Measurements from ENCODE around the gene OSBP. TPM values are rescaled to one million over a fixed set of nuclear protein-coding genes. Genes with fewer than 3 reads are reported as not detected.
A peak's percentile ranks its signal among the peaks of the same experiment; 100 is the strongest.

The OSBP gene
- total and polyA plus RNA-seq, 2 donors (not counting 3 experiments of a cell fraction or from before 2014, with no cell fraction given) = 14.2 to 37.5 TPM

GRCh38 chr11:59556115-59556916 lies 59.3 kb downstream of the OSBP start:
- H3K9ac ChIP-seq (replicated peaks; ENCODE audit: extremely low read depth, insufficient read depth, low read length) = peak overlapping the region; percentile 81
- ChIA-PET CTCF (interaction anchor here (0.9 to 2.5 kb wide), 4 partner anchors 10 to 59 kb away, joined by 3 to 8 read pairs (median 4); partner anchors contain the start of gene OSBP), POLR2A (interaction anchor here (1.2 to 1.3 kb wide), 2 partner anchors 9 to 113 kb away, joined by 3 to 4 read pairs; partner anchors contain the start of gene PATL1)
- H3K27ac ChIP-seq (ENCODE audit: insufficient read depth, low read depth, low read length) = peak overlapping the region; percentile 60
- dilution Hi-C loops (cut with MboI; ENCODE audit: extremely low pct_ligation_motif_present, low sequenced_read_pairs) = no loop called here
- H3K79me2 ChIP-seq (ENCODE audit: control insufficient read depth, insufficient read depth, low read length) = no peaks in the 10 kb centered on the region
- H3K4me3 ChIP-seq (replicated peaks in 1 of 3; ENCODE audit: insufficient read depth in 1 of 3, low read depth in 1 of 3, low read length in 3 of 3) = peak overlapping the region; percentile 25 to 83 (median 79)
- intact Hi-C loops (cut with micrococcal nuclease) = loop anchor here (5.0 to 10.0 kb wide), 2 partner anchors 414 to 638 kb away; partner anchors contain the start of gene FAM111A
- FAIRE-seq (peak; percentile 81), DNase-seq (ENCODE audit: low read depth, low spot score) (peak; percentile 75)
- no peaks in the 10 kb centered on the region for H3K36me3 ChIP-seq (ENCODE audit: control insufficient read depth in 2 of 2, extremely low read depth in 1 of 2, insufficient read depth in 2 of 2, low read length in 2 of 2)
- TF ChIP-seq MYC (IDR thresholded peaks at IDR 0.05; ENCODE audit: low read depth, low read length) = no peak
- TF ChIP-seq MAX (IDR thresholded peaks at IDR 0.05; ENCODE audit: insufficient read depth, insufficient read length) = peak; percentile 86
- peak; percentile 6 for TF ChIP-seq POLR2A (IDR thresholded peaks at IDR 0.05; ENCODE audit: low read depth, low read length)
- TF ChIP-seq EZH2 (IDR thresholded peaks at IDR 0.05; ENCODE audit: borderline replicate concordance, low read depth, low read length, severe bottlenecking) = no peak
- TF ChIP-seq POLR2AphosphoS5 (IDR thresholded peaks at IDR 0.05; ENCODE audit: insufficient read depth, low read depth, low read length) = no peak
- H3K9me3 ChIP-seq (replicated peaks; ENCODE audit: control insufficient read depth, insufficient read depth, low read length) = no peaks in the 10 kb centered on the region
- H4K20me1 ChIP-seq (replicated peaks; ENCODE audit: control insufficient read depth, extremely low read depth, insufficient read depth, low read length) = no peaks in the 10 kb centered on the region
- no peaks in the 10 kb centered on the region for H3K9me1 ChIP-seq (replicated peaks; ENCODE audit: control insufficient read depth, extremely low read depth, insufficient read depth, low read length)
- H3K4me2 ChIP-seq (ENCODE audit: insufficient read depth, low read length) = peak overlapping the region; percentile 87
- peak overlapping the region; percentile 76 for H2AFZ ChIP-seq (ENCODE audit: low read depth, low read length)
- H3K27me3 ChIP-seq (ENCODE audit: control insufficient read depth in 2 of 2, insufficient read depth in 2 of 2, low read length in 2 of 2) = no peaks in the 10 kb centered on the region
- BruUV-seq (replicated peaks) = no TSS peak
- H3K4me1 ChIP-seq (ENCODE audit: control insufficient read depth, extremely low read depth, insufficient read depth, low read length) = peaks cover 9% of the 10 kb centered on the region

- no peaks in the 10 kb centered on the region for H3K9me3 ChIP-seq (replicated peaks; ENCODE audit: control insufficient read depth, insufficient read depth, low read length)
- no peaks in the 10 kb centered on the region for H3K79me2 ChIP-seq (ENCODE audit: control insufficient read depth, insufficient read depth, low read length)
- H3K36me3 ChIP-seq (ENCODE audit: control insufficient read depth in 2 of 2, extremely low read depth in 1 of 2, insufficient read depth in 2 of 2, low read length in 2 of 2) = no peaks in the 10 kb centered on the region
- peak overlapping the region; percentile 38 for H2AFZ ChIP-seq (ENCODE audit: low read depth, low read length)
- H3K4me1 ChIP-seq (ENCODE audit: control insufficient read depth, extremely low read depth, insufficient read depth, low read length) = peaks cover 6% of the 10 kb centered on the region
- TF ChIP-seq EZH2 (IDR thresholded peaks at IDR 0.05; ENCODE audit: borderline replicate concordance, low read depth, low read length, severe bottlenecking) (no peak), JUN (IDR thresholded peaks at IDR 0.05; ENCODE audit: borderline replicate concordance, insufficient read depth, insufficient read length, low read depth) (no peak), MYC (IDR thresholded peaks at IDR 0.05; ENCODE audit: low read depth, low read length) (no peak), MAX (IDR thresholded peaks at IDR 0.05; ENCODE audit: insufficient read depth, insufficient read length) (no peak), GATA2 (IDR thresholded peaks at IDR 0.05; ENCODE audit: insufficient read depth, insufficient read length, low read depth, low read length) (no peak), POLR2A (IDR thresholded peaks at IDR 0.05; ENCODE audit: low read depth, low read length) (no peak), POLR2AphosphoS5 (IDR thresholded peaks at IDR 0.05; ENCODE audit: insufficient read depth, low read depth, low read length) (no peak), CTCF (IDR thresholded peaks at IDR 0.05; ENCODE audit: extremely low read depth in 1 of 2, insufficient read depth in 1 of 2, low read depth in 1 of 2, low read length in 2 of 2) (no peak), FOS (IDR thresholded peaks at IDR 0.05; ENCODE audit: borderline replicate concordance, insufficient read depth, low read length) (no peak)
- no peak for DNase-seq (ENCODE audit: low read depth, low spot score)
- peak overlapping the region; percentile 81 for H3K9ac ChIP-seq (replicated peaks; ENCODE audit: extremely low read depth, insufficient read depth, low read length)
- dilution Hi-C loops (cut with MboI; ENCODE audit: extremely low pct_ligation_motif_present, low sequenced_read_pairs) (no loop called here), intact Hi-C loops (cut with micrococcal nuclease) (loop anchor here (5.0 to 10.0 kb wide), 2 partner anchors 413 to 639 kb away; partner anchors contain the start of gene FAM111A)
- TSS peak; percentile 15 for BruUV-seq (replicated peaks)
- no peak for FAIRE-seq
- CTCF ChIA-PET = interaction anchor here (0.9 to 2.5 kb wide), 3 partner anchors 13 to 60 kb away, joined by 3 to 8 read pairs (median 3); partner anchors contain the start of gene OSBP
- H3K9me1 ChIP-seq (replicated peaks; ENCODE audit: control insufficient read depth, extremely low read depth, insufficient read depth, low read length) = no peaks in the 10 kb centered on the region
- no peaks in the 10 kb centered on the region for H3K27me3 ChIP-seq (ENCODE audit: control insufficient read depth in 2 of 2, insufficient read depth in 2 of 2, low read length in 2 of 2)
- POLR2A ChIA-PET = no interaction called here
- H3K4me2 ChIP-seq (ENCODE audit: insufficient read depth, low read length) = peak overlapping the region; percentile 84
- H3K4me3 ChIP-seq (replicated peaks in 1 of 3; ENCODE audit: insufficient read depth in 1 of 3, low read depth in 1 of 3, low read length in 3 of 3) = peak overlapping the region; percentile 25 to 83 (median 79)
- no peaks in the 10 kb centered on the region for H4K20me1 ChIP-seq (replicated peaks; ENCODE audit: control insufficient read depth, extremely low read depth, insufficient read depth, low read length)
- peak overlapping the region; percentile 60 for H3K27ac ChIP-seq (ENCODE audit: insufficient read depth, low read depth, low read length)
Observed at GRCh38 chr11:59555601-59556114, 59.9 kb downstream of the OSBP start.
